ENCODE data around the gene PARVB.
"Not testable (repeated sequence)": the region's sequence is repeated elsewhere in the genome, so short reads cannot be mapped to it uniquely, and the experiment has no call there.

PARVB gene

GRCh38 chr22:43999378-43999777 is 24.7 kb upstream of the PARVB start:
- DNase-seq, result no peak

GRCh38 chr22:44000123-44000522 is 24.0 kb upstream of the PARVB start:
- no peak for DNase-seq

- no peak for DNase-seq
These were observed 22.6 kb upstream of the PARVB start for GRCh38 chr22:44001521-44001920.

- DNase-seq, result no peak
These were observed 21.8 kb upstream of the PARVB start for GRCh38 chr22:44002324-44002723.

GRCh38 chr22:44002997-44003396 is 21.1 kb upstream of the PARVB start:
- no peak for DNase-seq

- no peak for DNase-seq
These were observed 20.5 kb upstream of the PARVB start for GRCh38 chr22:44003405-44004103.

- DNase-seq, result no peak
These were observed 20.0 kb upstream of the PARVB start for GRCh38 chr22:44004104-44004460.

- peak; percentile 88 for DNase-seq
These were observed 18.6 kb upstream of the PARVB start for GRCh38 chr22:44005524-44005923.

- DNase-seq, result no peak
These were observed 11.9 kb upstream of the PARVB start for GRCh38 chr22:44012162-44012561.

- DNase-seq, result no peak
These were observed 11.5 kb upstream of the PARVB start for GRCh38 chr22:44012591-44012990.

GRCh38 chr22:44014241-44014640 is 9.9 kb upstream of the PARVB start:
- DNase-seq, result no peak

- DNase-seq, result not testable (repeated sequence)
These were observed 7.5 kb upstream of the PARVB start for GRCh38 chr22:44016586-44016985.

- no peak for DNase-seq
These were observed 5.5 kb upstream of the PARVB start for GRCh38 chr22:44018594-44018993.

GRCh38 chr22:44019416-44019815 is 4.7 kb upstream of the PARVB start:
- DNase-seq, result no peak

- no peak for DNase-seq
These were observed 4.3 kb upstream of the PARVB start for GRCh38 chr22:44019846-44020245.

GRCh38 chr22:44020981-44021380 is 3.1 kb upstream of the PARVB start:
- DNase-seq, result no peak

- DNase-seq, result peak; percentile 74
These were observed 456 bp upstream of the PARVB start for GRCh38 chr22:44023404-44024287.

GRCh38 chr22:44025171-44026065 is 1.3 kb downstream of the PARVB start:
- DNase-seq, result peak; percentile 70

GRCh38 chr22:44026066-44026629 is 2.0 kb downstream of the PARVB start:
- DNase-seq, result no peak

GRCh38 chr22:44026630-44027511 is 2.8 kb downstream of the PARVB start:
- DNase-seq, result peak; percentile 95

GRCh38 chr22:44028091-44028490 is 4.0 kb downstream of the PARVB start:
- DNase-seq, result no peak

GRCh38 chr22:44029069-44029468 is 5.0 kb downstream of the PARVB start:
- DNase-seq, result no peak

All from hematopoietic multipotent progenitor cell treated with erythropoietin and hydrocortisone succinate and interleukin-3 and kit ligand, for 4 days (in vitro differentiated cells).